Cardiac fibroblast (primary cell): Measurements from ENCODE around the gene ADAMTS14.

Source experiments
- DNase-seq, 2 donors: peaks; one replicate each; pipeline versions ENCODE4 v3.0.0 to v3.0.0-alpha.2; 2010; ENCODE audit warnings: low read depth in 2 of 2
- H3K4me3 ChIP-seq, 2 donors: replicated peaks in 1 of 2; 1 replicate in 1 of 2; 2 replicates in 1 of 2; pipeline ENCODE4 v1.5.1; 2011; ENCODE audit warnings: low read depth in 2 of 2, low read length in 2 of 2, mild to moderate bottlenecking in 2 of 2, moderate library complexity in 1 of 2
- TF ChIP-seq, protein P1 (sequence below): IDR thresholded peaks from one replicate; pipeline ENCODE4 v1.5.1; 2011; ENCODE audit warnings: low read depth, mild to moderate bottlenecking, low read length, inconsistent platforms

ADAMTS14 gene

DNA sequence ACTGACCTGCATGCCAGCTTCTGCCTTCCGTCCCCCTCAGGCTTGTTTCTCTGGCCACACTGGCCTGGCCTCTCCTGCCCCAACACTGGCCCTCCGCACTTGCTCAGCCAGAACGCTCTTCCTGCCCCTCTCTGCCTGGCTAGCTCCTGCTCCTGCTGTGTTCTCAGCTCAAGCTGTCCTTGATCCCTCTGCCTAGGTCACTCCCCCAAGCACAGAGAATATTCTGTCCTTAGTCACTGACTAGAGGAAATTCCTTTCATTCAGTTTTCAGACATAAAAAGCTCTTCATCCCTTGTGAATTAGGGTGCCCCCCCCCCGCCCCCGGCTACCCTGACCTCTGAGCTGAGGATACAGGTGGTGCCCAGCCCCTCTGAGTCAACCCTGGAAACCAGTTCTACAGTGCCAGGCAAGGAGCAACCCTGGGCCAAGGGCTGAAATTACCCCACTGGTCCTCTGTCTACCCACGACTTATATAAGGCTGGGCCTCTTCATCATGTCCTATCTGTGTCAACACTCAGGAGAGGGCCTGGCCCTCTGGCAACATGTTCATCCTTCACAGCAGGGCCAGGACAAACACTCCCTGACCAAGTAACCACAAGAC lies 136.8 kb downstream of the ADAMTS14 start:
- H3K4me3 ChIP-seq, result no peak overlapping the region
- TF ChIP-seq, protein P1, sequence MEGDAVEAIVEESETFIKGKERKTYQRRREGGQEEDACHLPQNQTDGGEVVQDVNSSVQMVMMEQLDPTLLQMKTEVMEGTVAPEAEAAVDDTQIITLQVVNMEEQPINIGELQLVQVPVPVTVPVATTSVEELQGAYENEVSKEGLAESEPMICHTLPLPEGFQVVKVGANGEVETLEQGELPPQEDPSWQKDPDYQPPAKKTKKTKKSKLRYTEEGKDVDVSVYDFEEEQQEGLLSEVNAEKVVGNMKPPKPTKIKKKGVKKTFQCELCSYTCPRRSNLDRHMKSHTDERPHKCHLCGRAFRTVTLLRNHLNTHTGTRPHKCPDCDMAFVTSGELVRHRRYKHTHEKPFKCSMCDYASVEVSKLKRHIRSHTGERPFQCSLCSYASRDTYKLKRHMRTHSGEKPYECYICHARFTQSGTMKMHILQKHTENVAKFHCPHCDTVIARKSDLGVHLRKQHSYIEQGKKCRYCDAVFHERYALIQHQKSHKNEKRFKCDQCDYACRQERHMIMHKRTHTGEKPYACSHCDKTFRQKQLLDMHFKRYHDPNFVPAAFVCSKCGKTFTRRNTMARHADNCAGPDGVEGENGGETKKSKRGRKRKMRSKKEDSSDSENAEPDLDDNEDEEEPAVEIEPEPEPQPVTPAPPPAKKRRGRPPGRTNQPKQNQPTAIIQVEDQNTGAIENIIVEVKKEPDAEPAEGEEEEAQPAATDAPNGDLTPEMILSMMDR, result no peak
- no peak for DNase-seq

DNA sequence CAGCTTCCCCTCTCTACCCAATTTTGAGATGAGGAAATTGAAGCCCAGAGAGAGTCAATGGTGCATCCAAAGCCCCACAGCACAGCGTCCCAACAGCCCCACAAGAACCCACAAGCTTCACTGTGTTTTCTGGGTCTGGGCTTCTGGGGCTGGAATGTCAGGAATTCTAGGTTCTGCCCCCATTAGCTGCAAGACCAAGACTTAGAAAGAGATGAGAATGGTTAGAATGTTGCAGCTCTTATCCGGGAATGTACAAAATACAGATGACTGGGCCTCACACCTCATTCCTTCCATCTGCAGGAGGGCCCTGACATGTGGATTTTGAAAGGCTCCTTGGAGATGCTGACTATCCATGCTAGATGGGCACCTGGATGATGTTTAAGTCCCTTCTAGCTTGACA lies 137.4 kb downstream of the ADAMTS14 start:
- TF ChIP-seq, protein P1, result no peak
- no peak for DNase-seq
- no peak overlapping the region for H3K4me3 ChIP-seq

DNA sequence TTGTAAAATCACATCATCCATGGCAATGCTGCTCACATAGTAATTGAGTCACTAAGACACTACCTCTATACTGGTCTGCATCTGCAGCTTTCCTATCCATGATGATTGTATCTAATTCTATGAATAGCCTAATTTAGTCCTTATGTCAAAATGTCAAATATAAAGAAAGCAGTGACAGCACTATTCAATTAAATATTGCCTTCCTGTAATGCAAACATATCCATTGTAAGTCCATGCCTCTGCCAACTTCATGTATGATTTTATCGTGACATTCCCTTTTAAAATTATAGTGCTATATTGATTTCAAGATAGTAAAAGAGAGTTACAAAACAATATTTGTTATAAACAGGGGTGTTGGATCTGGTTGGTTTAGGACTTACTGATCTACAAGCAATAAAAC lies 138.7 kb downstream of the ADAMTS14 start:
- TF ChIP-seq, protein P1, result no peak
- DNase-seq, result no peak
- H3K4me3 ChIP-seq, result no peak overlapping the region

DNA sequence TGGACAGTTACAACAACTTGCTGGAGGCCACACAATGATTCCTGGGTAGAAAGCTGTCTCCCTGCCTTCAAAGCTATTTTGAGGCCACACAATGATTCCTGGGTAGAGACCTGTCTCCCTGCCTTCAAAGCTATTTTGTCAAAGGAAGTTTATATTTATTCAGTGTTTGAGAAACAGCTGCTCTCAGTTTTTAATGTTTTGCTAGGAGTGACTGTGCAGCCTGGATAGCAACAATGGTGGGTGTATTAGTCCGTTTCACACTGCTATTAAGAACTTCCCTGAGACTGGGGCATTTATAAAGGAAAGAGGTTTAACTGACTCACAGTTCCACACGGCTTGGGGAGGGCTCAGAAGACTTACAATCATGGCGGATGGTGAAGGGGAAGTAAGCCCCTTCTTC lies 139.6 kb downstream of the ADAMTS14 start:
- TF ChIP-seq, protein P1, result no peak
- no peak for DNase-seq
- no peak overlapping the region for H3K4me3 ChIP-seq
